ENCODE results near the gene MYH9. TPM values are rescaled to one million over a fixed set of nuclear protein-coding genes. Genes with fewer than 3 reads are reported as not detected.

Gene MYH9
- total RNA-seq, 4 donors from 2014 or later = 215 to 1,171 (median 400) TPM

DNA sequence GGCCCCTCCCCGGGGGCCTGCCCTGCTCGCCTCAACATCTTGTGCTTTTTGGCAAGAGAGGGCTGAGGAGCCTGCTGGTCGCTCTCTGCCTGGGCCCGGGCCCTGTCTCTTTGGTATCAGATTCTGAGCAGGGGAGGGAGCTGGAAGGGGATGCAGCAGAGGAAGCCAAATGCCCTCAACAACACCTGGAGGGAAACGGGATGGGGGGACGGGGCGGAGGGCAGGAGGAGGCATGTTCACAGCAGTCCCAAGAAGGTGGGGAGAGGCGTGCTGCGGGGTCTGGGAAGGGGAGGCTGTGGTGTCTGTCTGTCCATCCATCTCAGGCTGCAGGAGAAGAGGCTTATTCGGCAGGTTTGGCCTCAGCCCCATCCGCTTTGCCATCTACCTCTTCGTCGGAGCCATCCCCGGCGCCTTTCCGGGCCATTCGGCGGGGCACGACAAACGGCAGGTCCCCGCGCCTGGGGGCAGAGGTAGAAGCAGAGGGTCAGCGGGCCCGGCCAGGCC, 105.4 kb downstream of the MYH9 start:
- no peaks in the 10 kb centered on the region for H3K4me1 ChIP-seq
- H3K36me3 ChIP-seq = no peaks in the 10 kb centered on the region
- TF ChIP-seq, protein P1, sequence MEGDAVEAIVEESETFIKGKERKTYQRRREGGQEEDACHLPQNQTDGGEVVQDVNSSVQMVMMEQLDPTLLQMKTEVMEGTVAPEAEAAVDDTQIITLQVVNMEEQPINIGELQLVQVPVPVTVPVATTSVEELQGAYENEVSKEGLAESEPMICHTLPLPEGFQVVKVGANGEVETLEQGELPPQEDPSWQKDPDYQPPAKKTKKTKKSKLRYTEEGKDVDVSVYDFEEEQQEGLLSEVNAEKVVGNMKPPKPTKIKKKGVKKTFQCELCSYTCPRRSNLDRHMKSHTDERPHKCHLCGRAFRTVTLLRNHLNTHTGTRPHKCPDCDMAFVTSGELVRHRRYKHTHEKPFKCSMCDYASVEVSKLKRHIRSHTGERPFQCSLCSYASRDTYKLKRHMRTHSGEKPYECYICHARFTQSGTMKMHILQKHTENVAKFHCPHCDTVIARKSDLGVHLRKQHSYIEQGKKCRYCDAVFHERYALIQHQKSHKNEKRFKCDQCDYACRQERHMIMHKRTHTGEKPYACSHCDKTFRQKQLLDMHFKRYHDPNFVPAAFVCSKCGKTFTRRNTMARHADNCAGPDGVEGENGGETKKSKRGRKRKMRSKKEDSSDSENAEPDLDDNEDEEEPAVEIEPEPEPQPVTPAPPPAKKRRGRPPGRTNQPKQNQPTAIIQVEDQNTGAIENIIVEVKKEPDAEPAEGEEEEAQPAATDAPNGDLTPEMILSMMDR (IDR thresholded peaks at IDR 0.05) = no peak
- no peak for TF ChIP-seq POLR2A (IDR thresholded peaks at IDR 0.05)
- H3K4me3 ChIP-seq = no peak overlapping the region
- no peaks in the 10 kb centered on the region for H3K27me3 ChIP-seq
- no peaks in the 10 kb centered on the region for H3K9me3 ChIP-seq
- no peak for DNase-seq
- intact Hi-C loops (cut with DNase I; ENCODE audit: low total_unique reads) = no loop called here
- H3K27ac ChIP-seq = peak overlapping the region; percentile 2 to 35

DNA sequence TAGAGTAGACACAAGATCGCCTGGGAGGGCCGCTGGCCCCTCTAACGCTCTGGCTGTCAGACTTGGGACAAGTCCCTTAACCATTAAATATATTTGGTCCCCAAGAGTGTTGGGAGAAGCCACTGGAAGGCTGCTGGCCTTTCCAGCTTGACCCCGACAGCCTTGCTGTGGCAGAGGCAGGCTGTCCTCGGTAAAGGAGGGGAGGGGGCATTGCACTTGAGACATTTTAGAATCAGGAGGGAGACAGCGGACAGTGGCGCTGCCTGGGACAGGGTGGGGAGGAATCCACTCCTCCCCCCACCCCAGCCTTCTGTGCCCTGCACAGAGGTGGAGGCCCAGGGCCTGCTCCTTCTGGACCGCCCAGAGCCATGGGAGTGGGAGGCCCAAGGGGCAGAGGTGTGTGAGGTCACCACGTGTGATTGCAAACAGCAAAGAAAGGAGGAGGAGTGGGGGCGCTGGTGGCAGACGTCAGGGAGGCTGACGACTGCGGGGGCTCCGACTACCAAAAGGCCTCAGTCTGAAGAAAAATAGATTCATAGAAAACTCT, 105.9 kb downstream of the MYH9 start:
- no peaks in the 10 kb centered on the region for H3K4me1 ChIP-seq
- intact Hi-C loops (cut with DNase I; ENCODE audit: low total_unique reads) = no loop called here

DNA sequence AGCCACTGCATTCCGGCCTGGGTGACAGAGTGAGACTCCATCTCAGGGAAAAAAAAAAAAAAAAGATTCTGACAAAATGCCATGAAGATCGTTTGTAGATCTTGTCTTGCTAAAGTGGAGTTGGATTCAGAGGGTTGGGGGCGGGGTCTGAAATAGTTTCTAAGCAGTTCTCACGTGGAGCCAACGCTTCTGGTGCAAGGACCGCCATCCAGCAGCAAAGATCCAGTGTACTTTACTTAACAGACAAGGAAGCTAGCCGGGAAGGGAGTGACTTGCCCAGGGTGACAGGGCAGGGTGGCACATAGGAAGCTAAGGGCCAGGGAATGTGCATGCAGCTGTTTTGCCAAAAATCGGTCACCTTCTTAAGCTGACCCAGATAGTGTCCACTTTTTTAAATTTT, 107.4 kb downstream of the MYH9 start:
- H3K36me3 ChIP-seq = no peaks in the 10 kb centered on the region
- DNase-seq = peak in 1 of 2 donors; percentile 70
- no peaks in the 10 kb centered on the region for H3K4me1 ChIP-seq
- peak overlapping the region in 1 of 2 donors; percentile 12 for H3K27ac ChIP-seq
- intact Hi-C loops (cut with DNase I; ENCODE audit: low total_unique reads) = no loop called here
- no peak overlapping the region for H3K4me3 ChIP-seq
- TF ChIP-seq, protein P1 (IDR thresholded peaks at IDR 0.05) = no peak
- TF ChIP-seq POLR2A (IDR thresholded peaks at IDR 0.05) = no peak
- H3K27me3 ChIP-seq = no peaks in the 10 kb centered on the region
- no peaks in the 10 kb centered on the region for H3K9me3 ChIP-seq

More for the DNA sequence above, 105.9 kb downstream of the MYH9 start:
- H3K36me3 ChIP-seq = no peaks in the 10 kb centered on the region
- no peaks in the 10 kb centered on the region for H3K9me3 ChIP-seq
- no peak for TF ChIP-seq POLR2A (IDR thresholded peaks at IDR 0.05)
- TF ChIP-seq, protein P1 (IDR thresholded peaks at IDR 0.05) = no peak
- H3K27me3 ChIP-seq = no peaks in the 10 kb centered on the region
- no peak overlapping the region for H3K4me3 ChIP-seq
- peak overlapping the region; percentile 2 to 35 for H3K27ac ChIP-seq
- DNase-seq = peak in 1 of 2 donors; percentile 17

DNA sequence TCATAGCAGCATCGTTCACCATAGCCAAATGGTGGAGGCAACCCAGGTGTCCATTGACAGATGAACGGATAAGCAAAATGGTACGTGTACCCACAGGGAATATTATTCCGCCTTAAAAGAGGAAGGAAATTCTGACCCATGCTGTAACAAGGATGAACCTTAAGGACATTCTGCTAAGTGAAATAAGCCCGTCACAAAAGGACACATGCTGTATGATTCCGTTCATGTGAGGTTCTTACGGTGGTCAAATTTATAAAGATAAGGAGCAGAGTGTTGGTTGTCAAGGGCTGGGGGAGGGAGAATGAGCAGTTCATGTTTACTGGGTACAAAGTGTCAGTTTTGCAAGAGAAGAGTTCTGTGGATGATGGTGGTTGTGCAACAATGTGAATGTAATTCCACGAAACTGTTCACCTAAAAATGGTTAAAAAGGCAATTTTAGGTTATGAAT, 108.5 kb downstream of the MYH9 start:
- no peaks in the 10 kb centered on the region for H3K27me3 ChIP-seq
- H3K4me1 ChIP-seq = no peaks in the 10 kb centered on the region
- no peak overlapping the region for H3K4me3 ChIP-seq
- intact Hi-C loops (cut with DNase I; ENCODE audit: low total_unique reads) = no loop called here
- peak in 1 of 2 donors; percentile 24 for DNase-seq
- peak overlapping the region in 1 of 2 donors; percentile 49 for H3K27ac ChIP-seq
- no peak for TF ChIP-seq POLR2A (IDR thresholded peaks at IDR 0.05)
- TF ChIP-seq, protein P1 (IDR thresholded peaks at IDR 0.05) = no peak
- H3K9me3 ChIP-seq = no peaks in the 10 kb centered on the region
- no peaks in the 10 kb centered on the region for H3K36me3 ChIP-seq

DNA sequence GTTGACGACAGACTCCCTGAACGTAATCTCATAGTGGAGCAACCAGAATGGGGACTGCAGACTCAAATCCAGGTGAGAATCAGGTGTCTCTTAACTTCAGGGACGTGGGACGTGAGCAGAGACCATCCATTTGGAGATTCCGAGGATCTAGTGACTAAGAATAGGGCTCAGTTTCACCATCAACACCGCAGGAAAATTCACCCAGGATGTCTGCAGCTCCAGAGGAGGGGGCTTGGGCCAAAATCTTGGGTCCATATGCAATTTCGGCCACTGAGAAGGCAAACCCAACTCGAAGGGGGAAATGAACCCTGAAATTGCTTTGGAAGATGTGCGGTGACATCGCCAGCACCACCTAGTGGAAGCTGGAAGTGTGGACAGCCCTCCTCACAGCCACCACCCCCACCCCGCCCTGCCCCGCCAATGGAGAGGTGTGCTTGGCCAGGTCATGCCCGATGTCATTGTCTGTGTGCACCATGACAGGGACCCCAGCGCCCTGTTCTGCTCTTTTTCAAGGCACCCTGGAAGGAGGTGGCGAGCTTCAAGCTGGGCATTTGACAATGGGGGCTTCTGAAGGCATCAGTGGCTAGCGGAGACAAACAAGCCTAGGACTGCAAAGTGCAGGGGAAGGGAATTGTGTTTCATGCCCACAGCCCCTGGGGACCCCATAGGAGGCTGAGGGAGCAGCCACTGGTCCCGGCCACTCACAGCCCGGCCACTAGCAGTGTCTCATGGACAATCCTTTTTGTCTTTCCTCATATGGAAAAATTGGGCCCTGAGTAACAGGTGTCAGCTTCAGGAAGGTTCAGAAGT, 110.1 kb downstream of the MYH9 start:
- H3K36me3 ChIP-seq = no peaks in the 10 kb centered on the region
- TF ChIP-seq, protein P1 (IDR thresholded peaks at IDR 0.05) = peak; percentile 69 to 80 (median 74)
- TF ChIP-seq POLR2A (IDR thresholded peaks at IDR 0.05) = no peak
- no peaks in the 10 kb centered on the region for H3K27me3 ChIP-seq
- no peaks in the 10 kb centered on the region for H3K4me1 ChIP-seq
- no peaks in the 10 kb centered on the region for H3K9me3 ChIP-seq
- H3K27ac ChIP-seq = peak overlapping the region; percentile 13 to 49
- peak; percentile 66 to 67 for DNase-seq
- intact Hi-C loops (cut with DNase I; ENCODE audit: low total_unique reads) = no loop called here
- H3K4me3 ChIP-seq = no peak overlapping the region
